SK-N-SH treated with all-trans-retinoic acid at 6 μM for 48 hours (cell line): ENCODE measurements around the gene GRM7.

Source experiments
- ATAC-seq: fragments of 200-7000 bp; cut with Tn5 transposase; 3 replicates; pipeline ENCODE4 v1.9.1; 2020; ENCODE audit warnings: mild to moderate bottlenecking, moderate library complexity
- ARNTL ChIP-seq: fragments of 450-650 bp; formaldehyde crosslinking; IDR thresholded peaks from 2 replicates; pipeline ENCODE4 v1.5.0; 2020; ENCODE audit warnings: low read depth, mild to moderate bottlenecking, moderate library complexity, borderline replicate concordance
- BACH2 ChIP-seq: fragments of 250-450 bp; sonication (Bioruptor Pico); IDR thresholded peaks from 2 replicates; pipeline ENCODE4 v1.9.0; 2021; ENCODE audit warnings: mild to moderate bottlenecking, borderline replicate concordance
- CREB5 ChIP-seq: fragments of 250-450 bp; sonication (Bioruptor Pico); IDR thresholded peaks from 2 replicates; pipeline ENCODE4 v1.5.1; 2020; ENCODE audit warnings: low read depth, mild to moderate bottlenecking, moderate library complexity
- ESRRG ChIP-seq: fragments of 250-450 bp; sonication (Bioruptor Pico); IDR thresholded peaks from 2 replicates; pipeline ENCODE4 v1.6.1; 2021; ENCODE audit warnings: mild to moderate bottlenecking
- GLIS3 ChIP-seq: fragments of 250-450 bp; sonication (Bioruptor Pico); IDR thresholded peaks from 2 replicates; pipeline ENCODE4 v1.5.0; 2020; ENCODE audit warnings: mild to moderate bottlenecking, moderate library complexity
- OSR1 ChIP-seq: fragments of 250-450 bp; sonication (Bioruptor Pico); IDR thresholded peaks from 2 replicates; pipeline ENCODE4 v1.8.0; 2022; ENCODE audit warnings: moderate library complexity, mild to moderate bottlenecking, inconsistent platforms
- PATZ1 ChIP-seq: fragments of 250-450 bp; sonication (Bioruptor Pico); IDR thresholded peaks from 2 replicates; pipeline ENCODE4 v1.8.0; 2020; ENCODE audit warnings: mild to moderate bottlenecking, moderate library complexity, borderline replicate concordance
- PPARA ChIP-seq: fragments of 250-450 bp; sonication (Bioruptor Pico); IDR thresholded peaks from 2 replicates; pipeline ENCODE4 v1.5.0; 2020; ENCODE audit warnings: mild to moderate bottlenecking, borderline replicate concordance
- TOX ChIP-seq: fragments of 250-450 bp; sonication (Bioruptor Pico); IDR thresholded peaks from 2 replicates; pipeline ENCODE4 v1.8.0; 2021; ENCODE audit warnings: mild to moderate bottlenecking, moderate library complexity, borderline replicate concordance
- ZFP3 ChIP-seq: fragments of 250-450 bp; sonication (Bioruptor Pico); IDR thresholded peaks from 2 replicates; pipeline ENCODE4 v1.5.0; 2020; ENCODE audit warnings: mild to moderate bottlenecking, moderate library complexity
- ZFP30 ChIP-seq: fragments of 450-650 bp; formaldehyde crosslinking; IDR thresholded peaks from 2 replicates; pipeline ENCODE4 v1.5.0; 2022; ENCODE audit warnings: mild to moderate bottlenecking, moderate library complexity
- ZNF565 ChIP-seq: fragments of 450-650 bp; formaldehyde crosslinking; conservative IDR thresholded peaks from 2 replicates; pipeline ENCODE4 v1.5.0; 2020; ENCODE audit warnings: low read depth, mild to moderate bottlenecking, moderate library complexity
- ZNF70 ChIP-seq: fragments of 450-650 bp; formaldehyde crosslinking; IDR thresholded peaks from 2 replicates; pipeline ENCODE4 v1.5.0; 2020; ENCODE audit warnings: mild to moderate bottlenecking, moderate library complexity
- ZNF8 ChIP-seq: fragments of 450-650 bp; formaldehyde crosslinking; IDR thresholded peaks from 2 replicates; pipeline ENCODE4 v1.5.0; 2020; ENCODE audit warnings: mild to moderate bottlenecking, moderate library complexity
- TF ChIP-seq, protein P1 (sequence below): fragments of 250-450 bp; sonication (Bioruptor Pico); IDR thresholded peaks from 2 replicates; pipeline ENCODE4 v1.5.0; 2020; ENCODE audit warnings: mild to moderate bottlenecking, moderate library complexity
- TF ChIP-seq, protein P2 (sequence below): fragments of 250-450 bp; sonication (Bioruptor Pico); IDR thresholded peaks from 2 replicates; pipeline ENCODE4 v1.8.0; 2021; ENCODE audit warnings: low read depth, mild to moderate bottlenecking, moderate library complexity, borderline replicate concordance

GRM7 gene

DNA sequence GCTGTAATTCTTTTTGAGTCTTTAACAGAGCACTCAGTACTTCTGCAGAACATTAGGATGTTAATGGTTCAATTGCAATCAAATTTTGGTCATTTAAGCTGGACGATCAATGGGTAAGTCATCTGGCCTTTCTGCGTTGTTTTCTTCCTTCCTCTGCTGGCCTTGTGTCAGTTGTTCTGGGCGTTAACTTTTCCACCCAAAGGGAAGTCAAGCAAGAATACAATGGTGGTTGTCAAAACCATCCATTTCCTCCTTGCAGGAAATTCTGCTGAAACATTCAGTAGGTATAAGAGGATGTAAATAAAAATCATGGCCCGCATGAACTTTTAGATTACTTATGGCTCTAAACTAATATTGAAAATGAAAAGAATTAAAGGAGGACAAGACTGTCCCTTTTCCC, 584.0 kb downstream of the GRM7 start (continued):
- TF ChIP-seq, protein P1, sequence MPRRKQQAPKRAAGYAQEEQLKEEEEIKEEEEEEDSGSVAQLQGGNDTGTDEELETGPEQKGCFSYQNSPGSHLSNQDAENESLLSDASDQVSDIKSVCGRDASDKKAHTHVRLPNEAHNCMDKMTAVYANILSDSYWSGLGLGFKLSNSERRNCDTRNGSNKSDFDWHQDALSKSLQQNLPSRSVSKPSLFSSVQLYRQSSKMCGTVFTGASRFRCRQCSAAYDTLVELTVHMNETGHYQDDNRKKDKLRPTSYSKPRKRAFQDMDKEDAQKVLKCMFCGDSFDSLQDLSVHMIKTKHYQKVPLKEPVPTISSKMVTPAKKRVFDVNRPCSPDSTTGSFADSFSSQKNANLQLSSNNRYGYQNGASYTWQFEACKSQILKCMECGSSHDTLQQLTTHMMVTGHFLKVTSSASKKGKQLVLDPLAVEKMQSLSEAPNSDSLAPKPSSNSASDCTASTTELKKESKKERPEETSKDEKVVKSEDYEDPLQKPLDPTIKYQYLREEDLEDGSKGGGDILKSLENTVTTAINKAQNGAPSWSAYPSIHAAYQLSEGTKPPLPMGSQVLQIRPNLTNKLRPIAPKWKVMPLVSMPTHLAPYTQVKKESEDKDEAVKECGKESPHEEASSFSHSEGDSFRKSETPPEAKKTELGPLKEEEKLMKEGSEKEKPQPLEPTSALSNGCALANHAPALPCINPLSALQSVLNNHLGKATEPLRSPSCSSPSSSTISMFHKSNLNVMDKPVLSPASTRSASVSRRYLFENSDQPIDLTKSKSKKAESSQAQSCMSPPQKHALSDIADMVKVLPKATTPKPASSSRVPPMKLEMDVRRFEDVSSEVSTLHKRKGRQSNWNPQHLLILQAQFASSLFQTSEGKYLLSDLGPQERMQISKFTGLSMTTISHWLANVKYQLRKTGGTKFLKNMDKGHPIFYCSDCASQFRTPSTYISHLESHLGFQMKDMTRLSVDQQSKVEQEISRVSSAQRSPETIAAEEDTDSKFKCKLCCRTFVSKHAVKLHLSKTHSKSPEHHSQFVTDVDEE (CRISPR knock-in tag): no peak
- TF ChIP-seq ZFP30 (CRISPR knock-in tag): no peak
- TF ChIP-seq, protein P2, sequence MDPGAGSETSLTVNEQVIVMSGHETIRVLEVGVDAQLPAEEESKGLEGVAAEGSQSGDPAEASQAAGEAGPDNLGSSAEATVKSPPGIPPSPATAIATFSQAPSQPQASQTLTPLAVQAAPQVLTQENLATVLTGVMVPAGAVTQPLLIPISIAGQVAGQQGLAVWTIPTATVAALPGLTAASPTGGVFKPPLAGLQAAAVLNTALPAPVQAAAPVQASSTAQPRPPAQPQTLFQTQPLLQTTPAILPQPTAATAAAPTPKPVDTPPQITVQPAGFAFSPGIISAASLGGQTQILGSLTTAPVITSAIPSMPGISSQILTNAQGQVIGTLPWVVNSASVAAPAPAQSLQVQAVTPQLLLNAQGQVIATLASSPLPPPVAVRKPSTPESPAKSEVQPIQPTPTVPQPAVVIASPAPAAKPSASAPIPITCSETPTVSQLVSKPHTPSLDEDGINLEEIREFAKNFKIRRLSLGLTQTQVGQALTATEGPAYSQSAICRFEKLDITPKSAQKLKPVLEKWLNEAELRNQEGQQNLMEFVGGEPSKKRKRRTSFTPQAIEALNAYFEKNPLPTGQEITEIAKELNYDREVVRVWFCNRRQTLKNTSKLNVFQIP (CRISPR knock-in tag): no peak
- TF ChIP-seq, all 23 proteins: peak for 0

DNA sequence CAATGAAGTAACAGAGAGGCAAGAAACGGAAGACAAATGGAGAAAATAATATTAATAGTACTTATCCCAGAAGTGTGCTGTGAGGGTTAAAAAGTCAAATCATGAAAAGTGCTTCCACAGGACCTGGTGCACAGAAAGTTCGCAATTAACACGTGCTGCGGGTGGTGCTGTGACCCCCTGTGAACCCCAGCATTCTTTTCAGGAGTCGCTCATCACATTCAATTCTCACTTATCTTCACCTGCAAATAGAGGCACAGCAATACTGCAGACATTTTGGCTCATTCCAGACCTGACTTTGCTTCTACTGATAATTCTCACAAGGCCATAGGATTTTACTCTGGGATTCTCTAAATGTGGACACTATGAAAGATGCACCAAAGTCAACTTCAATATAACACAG, 584.4 kb downstream of the GRM7 start:
- no peak for ATAC-seq
- TF ChIP-seq ZFP3 (CRISPR knock-in tag) (no peak), ESRRG (CRISPR knock-in tag) (no peak), TOX (CRISPR knock-in tag) (no peak), PATZ1 (CRISPR knock-in tag) (no peak), OSR1 (CRISPR knock-in tag) (no peak), ZNF8 (no peak), ARNTL (CRISPR knock-in tag) (no peak), PPARA (CRISPR knock-in tag) (no peak), BACH2 (no peak), ZFP30 (CRISPR knock-in tag) (no peak), GLIS3 (CRISPR knock-in tag) (no peak), CREB5 (no peak), ZNF565 (CRISPR knock-in tag) (no peak), ZNF70 (CRISPR knock-in tag) (no peak)
- TF ChIP-seq, protein P1 (CRISPR knock-in tag): no peak
- TF ChIP-seq, protein P2 (CRISPR knock-in tag): no peak
- TF ChIP-seq, all 23 proteins: peak for 0

DNA sequence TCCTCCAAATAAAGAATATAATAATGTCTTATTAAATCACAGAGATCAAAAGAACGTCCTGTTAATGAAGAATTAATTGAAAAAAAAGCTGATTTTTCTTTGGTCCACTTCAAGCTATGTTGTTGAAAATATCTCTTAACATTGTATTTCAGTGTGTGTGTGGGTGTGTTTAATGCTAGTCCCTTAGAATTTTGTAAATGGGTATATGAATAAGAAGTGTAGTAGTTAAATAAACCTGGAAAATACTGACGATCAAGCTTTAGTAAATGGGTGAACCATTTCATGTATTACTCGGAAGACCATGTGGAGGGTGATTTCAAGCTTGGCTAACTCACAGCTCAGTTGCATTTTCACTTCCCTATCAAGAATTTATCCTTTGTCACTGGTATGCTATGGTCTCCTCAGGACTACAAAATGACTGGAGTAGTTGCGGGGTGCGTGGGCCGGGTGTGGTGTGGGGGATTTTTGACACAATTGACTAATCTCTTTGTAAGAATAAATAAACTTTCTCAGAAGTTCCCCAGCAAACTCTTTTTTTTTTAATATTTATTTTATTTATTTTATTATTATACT, 586.4 kb downstream of the GRM7 start:
- no peak for ATAC-seq
- no peak for TF ChIP-seq ESRRG (CRISPR knock-in tag)
- TF ChIP-seq, all 23 proteins: peak for 0
